CD4-positive, alpha-beta T cell (primary cell): ENCODE data around the gene PKD1L1. TPM values are rescaled to one million over a fixed set of nuclear protein-coding genes. Genes with fewer than 3 reads are reported as not detected.
"Not testable (repeated sequence)": the region's sequence is repeated elsewhere in the genome, so short reads cannot be mapped to it uniquely, and the experiment has no call there.

Source experiments
- ATAC-seq: fragments of 200-7000 bp; cut with Tn5 transposase; one replicate; pipeline ENCODE4 v1.10.0; 2022; ENCODE audit warnings: mild to moderate bottlenecking; ENCODE audit not compliant: poor library complexity
- CTCF ChIA-PET: fragments of 350-600 bp; sonication (Branson Sonifier 250); formaldehyde crosslinking; loops from one replicate; lab custom pipeline; 2021; ENCODE audit warnings: antibody characterized with exemption, inconsistent platforms; lab: Charles Lee
- POLR2A ChIA-PET: fragments of 350-600 bp; sonication (Branson Sonifier 250); formaldehyde crosslinking; loops from one replicate; lab custom pipeline; 2021; ENCODE audit warnings: antibody characterized with exemption, inconsistent platforms; lab: Charles Lee
- DNase-seq, 14 experiments: peaks; one replicate each; pipeline ENCODE4 v3.0.0-alpha.2; 2013 to 2020; ENCODE audit warnings: mixed read lengths in 2 of 14
- H3K27ac ChIP-seq, 2 donors: one replicate each; pipeline versions ENCODE4 v1.5.1 to v1.7.0; 2013; ENCODE audit warnings: low read length in 2 of 2, low read depth in 1 of 2, mild to moderate bottlenecking in 1 of 2
- H3K27me3 ChIP-seq, 2 experiments: 1 replicate in 1 of 2; 2 replicates in 1 of 2; pipeline versions ENCODE4 v1.6.1 to v1.7.0; 2013; ENCODE audit warnings: low read length in 2 of 2, control low read depth in 1 of 2, mild to moderate bottlenecking in 1 of 2, moderate library complexity in 1 of 2; ENCODE audit not compliant: insufficient read depth in 2 of 2, control insufficient read depth in 1 of 2
- H3K36me3 ChIP-seq: one replicate; pipeline ENCODE4 v1.6.1; 2013; ENCODE audit warnings: low read length, control low read depth; ENCODE audit not compliant: insufficient read depth
- H3K4me1 ChIP-seq: one replicate; pipeline ENCODE4 v1.6.1; 2013; ENCODE audit warnings: low read length, control low read depth; ENCODE audit not compliant: insufficient read depth
- H3K4me3 ChIP-seq: one replicate; pipeline ENCODE4 v1.5.1; 2013; ENCODE audit warnings: mild to moderate bottlenecking, low read length, moderate library complexity
- H3K9me3 ChIP-seq, 2 experiments: 1 replicate in 1 of 2; 2 replicates in 1 of 2; pipeline versions ENCODE4 v1.6.1 to v1.7.0; 2013; ENCODE audit warnings: low read length in 2 of 2, mild to moderate bottlenecking in 2 of 2, control low read depth in 1 of 2, moderate library complexity in 1 of 2; ENCODE audit not compliant: control insufficient read depth in 1 of 2, insufficient read depth in 1 of 2
- H3K27ac Mint-ChIP-seq: one replicate; pipeline ENCODE4 v1.8.0; 2020; ENCODE audit warnings: mixed read lengths
- H3K27me3 Mint-ChIP-seq: one replicate; pipeline ENCODE4 v1.8.0; 2021; ENCODE audit warnings: mixed read lengths
- H3K36me3 Mint-ChIP-seq: one replicate; pipeline ENCODE4 v1.8.0; 2021; ENCODE audit warnings: low read depth, mixed read lengths
- H3K4me1 Mint-ChIP-seq: one replicate; pipeline ENCODE4 v1.8.0; 2021; ENCODE audit warnings: low read depth, mixed read lengths
- H3K4me3 Mint-ChIP-seq: one replicate; pipeline ENCODE4 v1.8.0; 2020; ENCODE audit warnings: mild to moderate bottlenecking, mixed read lengths
- H3K9me3 Mint-ChIP-seq: one replicate; pipeline ENCODE4 v1.8.0; 2020; ENCODE audit warnings: mixed read lengths
- CTCF ChIP-seq: fragments of 200-600 bp; IDR thresholded peaks from one replicate; pipeline ENCODE4 v1.8.0; 2022; ENCODE audit warnings: antibody characterized with exemption, mild to moderate bottlenecking
- intact Hi-C, 2 experiments: fragments of 100-400 bp; cut with DNase I in 1 of 2; cut with micrococcal nuclease in 1 of 2; formaldehyde crosslinking; loops; one replicate each; pipeline versions ENCODE4 v1.15.1 to v1.9.0; 2023 to 2025; cut with DNase I, micrococcal nuclease
- total RNA-seq, 174 experiments: library from RNA in 2 of 174; stranded (reverse) in 2 of 174; gene quantifications; one replicate each; pipeline ENCODE4 v1.2.3 and lab custom pipeline; 2021 to 2026

The PKD1L1 gene
- total RNA-seq, 2 experiments from 2014 or later, result 0.20 to 0.25 TPM

GRCh38 chr7:47932016-47932415 is 16.2 kb downstream of the PKD1L1 start:
- H3K27ac ChIP-seq, result no peak overlapping the region
- no peaks in the 10 kb centered on the region for H3K4me1 Mint-ChIP-seq
- H3K27ac Mint-ChIP-seq, result no peak overlapping the region
- ChIA-PET POLR2A (no interaction called here), CTCF (no interaction called here)
- H3K27me3 Mint-ChIP-seq, result no peaks in the 10 kb centered on the region
- no peak overlapping the region for H3K4me3 ChIP-seq
- no peak for TF ChIP-seq CTCF
- no peaks in the 10 kb centered on the region for H3K27me3 ChIP-seq
- intact Hi-C loops, result no loop called here
- ATAC-seq (no peak), DNase-seq (no peak)
- no peaks in the 10 kb centered on the region for H3K9me3 ChIP-seq
- no peaks in the 10 kb centered on the region for H3K9me3 Mint-ChIP-seq
- H3K4me3 Mint-ChIP-seq, result no peak overlapping the region
- no peaks in the 10 kb centered on the region for H3K4me1 ChIP-seq
- H3K36me3 Mint-ChIP-seq, result no peaks in the 10 kb centered on the region
- H3K36me3 ChIP-seq, result no peaks in the 10 kb centered on the region

GRCh38 chr7:47931005-47932004 is 17.0 kb downstream of the PKD1L1 start:
- ATAC-seq (no peak), DNase-seq (no peak)
- Histone ChIP-seq H3K27ac (no peak overlapping the region), H3K36me3 (no peaks in the 10 kb centered on the region), H3K9me3 (no peaks in the 10 kb centered on the region), H3K27me3 (no peaks in the 10 kb centered on the region), H3K4me3 (no peak overlapping the region), H3K4me1 (no peaks in the 10 kb centered on the region)
- no peaks in the 10 kb centered on the region for H3K36me3 Mint-ChIP-seq
- no peak overlapping the region for H3K4me3 Mint-ChIP-seq
- H3K9me3 Mint-ChIP-seq, result no peaks in the 10 kb centered on the region
- no peaks in the 10 kb centered on the region for H3K27me3 Mint-ChIP-seq
- H3K27ac Mint-ChIP-seq, result no peak overlapping the region
- intact Hi-C loops, result no loop called here
- H3K4me1 Mint-ChIP-seq, result no peaks in the 10 kb centered on the region
- POLR2A ChIA-PET, result no interaction called here
- no peak for TF ChIP-seq CTCF
- CTCF ChIA-PET, result no interaction called here

GRCh38 chr7:47924266-47924665 is 24.0 kb downstream of the PKD1L1 start:
- Mint-ChIP-seq H3K4me3 (no peak overlapping the region), H3K4me1 (no peaks in the 10 kb centered on the region), H3K36me3 (peaks cover 6% of the 10 kb centered on the region), H3K9me3 (peaks cover 5% of the 10 kb centered on the region), H3K27me3 (no peaks in the 10 kb centered on the region), H3K27ac (no peak overlapping the region)
- Histone ChIP-seq H3K27ac (no peak overlapping the region), H3K9me3 (peaks cover 0 to 6% of the 10 kb centered on the region in 2 experiments), H3K27me3 (no peaks in the 10 kb centered on the region), H3K4me3 (no peak overlapping the region), H3K4me1 (no peaks in the 10 kb centered on the region), H3K36me3 (no peaks in the 10 kb centered on the region)
- intact Hi-C loops, result no loop called here
- DNase-seq (no peak), ATAC-seq (no peak)
- ChIA-PET POLR2A (no interaction called here), CTCF (no interaction called here)
- no peak for TF ChIP-seq CTCF

- ATAC-seq, CTCF ChIA-PET, H3K9me3 Mint-ChIP-seq: not testable (repeated sequence)
These were observed 25.0 kb downstream of the PKD1L1 start for GRCh38 chr7:47923081-47923875.

GRCh38 chr7:47916514-47916913 is 31.8 kb downstream of the PKD1L1 start:
- H3K27ac Mint-ChIP-seq, POLR2A ChIA-PET, H3K27ac ChIP-seq, H3K4me1 Mint-ChIP-seq, H3K27me3 ChIP-seq, intact Hi-C loops, H3K9me3 ChIP-seq, H3K4me3 Mint-ChIP-seq, H3K4me1 ChIP-seq, H3K9me3 Mint-ChIP-seq, ATAC-seq, H3K36me3 ChIP-seq, DNase-seq, H3K36me3 Mint-ChIP-seq, CTCF ChIA-PET, H3K4me3 ChIP-seq, H3K27me3 Mint-ChIP-seq: not testable (repeated sequence)

More at GRCh38 chr7:47923081-47923875, 25.0 kb downstream of the PKD1L1 start:
- H3K36me3 ChIP-seq, H3K27me3 Mint-ChIP-seq, POLR2A ChIA-PET, H3K4me1 Mint-ChIP-seq, H3K27me3 ChIP-seq, H3K4me3 ChIP-seq, intact Hi-C loops, H3K4me1 ChIP-seq, H3K9me3 ChIP-seq, H3K27ac ChIP-seq, H3K36me3 Mint-ChIP-seq, H3K27ac Mint-ChIP-seq, DNase-seq, H3K4me3 Mint-ChIP-seq: not testable (repeated sequence)
